GM18907 (cell line): ENCODE data around the gene SMARCD2.
"Not testable (repeated sequence)": the region's sequence is repeated elsewhere in the genome, so short reads cannot be mapped to it uniquely, and the experiment has no call there.

Experiments
- ATAC-seq: cut with Tn5 transposase; IDR thresholded peaks from one replicate; pipeline ENCODE4 v1.9.1; 2021; ENCODE audit warnings: mild to moderate bottlenecking, moderate library complexity; ENCODE audit not compliant: unreplicated experiment

SMARCD2 gene

DNA sequence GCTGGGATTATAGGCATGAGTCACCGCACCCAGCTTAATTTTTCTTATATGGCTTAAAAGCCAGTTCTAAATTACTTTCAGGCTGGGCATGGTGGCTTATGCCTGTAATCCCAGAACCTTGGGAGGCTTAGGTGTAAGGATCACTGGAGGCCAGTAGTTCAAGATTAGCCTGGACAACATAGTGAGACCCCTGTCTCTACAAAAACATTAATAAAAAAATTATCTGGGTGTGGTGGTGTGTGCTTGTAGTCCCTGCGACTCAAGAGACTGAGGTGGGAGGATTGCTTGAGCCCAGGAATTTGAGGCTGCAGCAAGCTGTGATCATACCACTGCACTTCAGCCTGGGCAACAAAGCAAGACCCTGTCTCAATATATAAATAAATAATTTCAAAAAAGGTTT lies 10.8 kb upstream of the SMARCD2 start:
- ATAC-seq: no peak

DNA sequence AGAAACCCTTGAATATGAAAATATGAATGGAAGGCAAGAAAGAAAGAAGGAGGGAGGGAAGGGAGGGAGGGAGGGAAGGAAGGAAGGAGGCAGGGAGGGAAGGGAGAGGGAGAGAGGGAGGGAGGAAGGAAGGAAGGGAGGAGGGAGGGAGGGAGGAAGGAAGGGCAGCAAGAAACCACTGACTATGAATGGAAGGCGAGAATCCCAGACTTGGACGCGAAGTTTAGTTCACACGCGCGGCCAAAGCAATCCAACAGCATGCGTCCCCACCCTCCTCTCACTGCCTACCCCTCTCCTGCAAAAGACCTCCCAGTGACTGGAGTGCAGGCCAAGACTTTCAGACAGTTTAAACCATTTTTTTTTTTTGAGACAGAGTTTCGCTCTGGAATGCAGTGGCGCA lies 7.9 kb upstream of the SMARCD2 start:
- ATAC-seq: no peak

DNA sequence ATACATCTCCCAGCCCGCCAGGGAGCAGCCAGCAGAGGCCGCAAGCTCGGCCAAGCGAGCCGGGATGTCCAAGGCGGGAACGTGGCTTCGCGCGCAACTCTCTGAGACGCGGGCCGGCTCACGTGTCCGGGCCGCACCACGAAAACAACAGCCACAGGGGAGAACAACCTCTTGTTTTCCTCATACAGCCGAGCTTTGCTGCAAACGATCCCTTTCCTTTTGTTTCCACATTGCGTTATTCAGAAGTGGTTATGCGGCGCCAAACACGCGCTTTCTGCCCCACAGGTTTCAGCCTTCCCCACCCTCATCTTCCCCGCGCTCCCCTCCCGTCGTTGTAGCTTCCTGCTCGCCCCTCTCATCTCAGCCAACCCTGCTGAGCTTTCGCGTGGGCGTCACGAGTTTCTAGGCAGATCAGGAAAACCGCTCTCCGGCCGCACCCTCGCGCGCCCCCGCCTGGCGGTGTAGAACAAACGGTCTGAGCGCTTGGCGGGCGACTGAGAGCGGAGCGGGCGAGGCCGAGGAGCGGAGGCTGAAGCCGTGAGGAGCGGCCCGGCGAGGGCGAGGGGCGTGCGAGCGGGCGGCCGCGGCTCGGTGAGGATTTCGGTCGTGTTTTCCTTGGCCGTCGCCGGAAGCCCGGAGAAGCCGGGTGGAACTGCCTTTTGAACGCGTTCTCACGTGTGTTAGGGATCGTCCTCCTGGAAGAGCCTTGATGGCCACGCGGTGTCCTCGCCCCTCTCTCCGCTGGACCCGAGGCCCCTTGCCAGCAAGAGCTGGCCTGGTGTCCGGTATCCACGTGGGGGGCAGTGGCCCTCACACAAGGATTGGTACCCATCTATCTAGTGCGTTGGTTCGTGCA lies 6.6 kb upstream of the SMARCD2 start:
- ATAC-seq: peak; percentile 75

GRCh38 chr17:63847525-63848249 lies 5.2 kb upstream of the SMARCD2 start:
- no peak for ATAC-seq

- ATAC-seq: no peak
Measured at GRCh38 chr17:63845509-63845908, 3.0 kb upstream of the SMARCD2 start.

GRCh38 chr17:63843910-63844677 lies 1.6 kb upstream of the SMARCD2 start:
- ATAC-seq: no peak

- ATAC-seq: not testable (repeated sequence)
Measured at GRCh38 chr17:63843387-63843888, 953 bp upstream of the SMARCD2 start.

DNA sequence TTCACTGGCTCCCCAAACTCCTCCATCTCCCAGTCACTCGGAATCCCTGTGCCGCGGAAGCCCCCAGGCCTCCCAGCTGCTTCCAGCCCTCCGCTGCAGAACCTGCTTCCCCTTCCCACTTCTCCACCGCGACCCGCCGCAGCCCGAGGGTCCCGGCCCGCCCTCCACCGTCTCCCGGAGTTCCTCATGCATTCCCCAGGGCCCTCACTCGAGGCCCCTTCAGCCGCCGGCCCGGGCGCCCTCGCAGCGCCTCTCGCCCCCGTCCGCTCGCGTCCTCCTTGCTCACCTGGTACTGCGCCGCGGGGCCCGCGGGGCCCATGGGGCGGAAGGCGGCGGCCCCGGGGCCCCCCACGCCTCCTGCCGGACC lies 329 bp downstream of the SMARCD2 start:
- peak; percentile 31 for ATAC-seq

DNA sequence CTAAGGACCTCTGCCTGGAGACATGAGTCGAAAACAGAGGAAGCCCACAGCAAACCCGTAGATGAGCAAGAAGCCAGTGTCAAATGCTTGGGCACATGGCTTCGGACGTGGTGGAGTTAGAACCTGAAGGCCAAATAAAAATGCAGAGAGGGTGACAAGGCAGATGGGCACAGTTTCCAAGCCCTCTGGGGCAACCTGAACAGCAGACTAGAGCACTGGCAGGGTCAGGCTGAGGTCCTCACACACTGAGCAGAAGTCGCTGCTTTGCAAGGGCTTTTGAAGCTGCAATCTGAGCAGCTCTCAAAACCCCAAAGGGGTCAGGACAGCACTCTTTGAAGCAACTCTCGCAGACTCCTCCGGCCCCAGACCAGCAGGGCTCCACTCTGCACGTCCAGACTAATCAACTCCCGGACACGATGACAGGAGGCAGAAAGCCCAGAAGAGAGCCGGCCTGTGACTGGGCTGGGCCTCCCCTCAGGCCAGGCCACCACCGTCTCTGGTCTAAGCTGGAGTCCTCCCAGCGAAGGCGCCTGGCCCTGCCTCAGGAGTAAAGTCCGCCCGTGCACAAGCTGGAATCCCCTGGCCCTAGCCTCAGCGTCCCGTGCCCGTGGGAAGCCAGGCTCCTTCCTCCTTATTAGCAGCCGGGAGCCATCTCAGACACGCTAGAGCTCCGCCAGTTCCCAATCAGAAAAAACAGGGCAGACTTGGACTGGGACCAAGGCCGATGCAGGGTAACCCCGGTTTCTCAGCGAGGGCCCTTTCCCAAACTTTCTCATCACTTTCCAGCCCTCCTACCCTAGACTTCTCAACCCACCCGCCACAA lies 924 bp downstream of the SMARCD2 start:
- no peak for ATAC-seq

GRCh38 chr17:63840591-63841349 lies 1.7 kb downstream of the SMARCD2 start:
- no peak for ATAC-seq

DNA sequence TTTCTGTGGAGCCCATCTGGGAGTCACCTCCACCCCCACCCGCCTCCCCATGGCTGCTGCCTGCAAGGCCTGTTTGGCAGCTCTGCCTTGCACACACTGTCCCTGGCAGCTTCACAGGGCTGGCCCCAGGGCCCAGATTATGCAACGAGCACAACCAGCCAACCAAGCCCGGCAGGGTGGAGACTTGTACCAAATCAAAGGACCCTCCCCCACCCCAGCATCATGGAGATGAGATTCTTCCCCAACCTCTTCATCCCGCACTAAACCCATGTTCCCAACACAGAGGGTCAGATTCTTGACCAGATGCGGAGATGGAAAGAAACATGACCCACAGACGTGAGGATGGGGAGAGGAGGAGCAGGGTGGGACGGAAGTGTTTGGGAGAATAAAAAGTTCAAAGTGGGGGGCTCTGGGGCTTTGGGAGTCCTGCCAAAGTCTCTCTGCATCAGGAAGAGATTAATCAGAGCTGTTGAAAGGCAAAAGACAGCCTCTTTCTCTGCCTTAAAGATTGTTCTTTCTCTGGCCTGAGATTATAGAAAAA lies 3.8 kb downstream of the SMARCD2 start:
- no peak for ATAC-seq

GRCh38 chr17:63837962-63838600 lies 4.4 kb downstream of the SMARCD2 start:
- no peak for ATAC-seq

DNA sequence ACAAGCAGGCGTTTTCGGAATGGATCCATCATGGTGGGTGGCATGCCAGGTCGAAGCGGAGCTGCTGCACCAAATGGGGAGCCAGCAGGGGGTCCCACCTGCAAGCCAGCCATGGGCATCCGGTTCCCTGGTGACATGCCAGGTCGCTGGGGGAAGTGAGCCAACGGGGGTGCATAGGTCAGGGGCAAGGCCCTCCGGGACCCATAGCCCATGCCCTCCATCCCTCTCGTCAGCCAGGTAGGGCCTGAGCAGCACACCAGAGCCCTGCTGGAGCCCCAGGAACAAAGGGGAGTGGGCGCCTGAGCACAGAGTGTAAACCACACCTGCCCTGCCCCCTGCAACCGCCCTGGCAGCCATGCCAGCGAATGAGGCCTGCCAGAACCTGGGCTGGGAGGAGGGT lies 5.0 kb downstream of the SMARCD2 start:
- ATAC-seq: no peak

- ATAC-seq: no peak
Measured at GRCh38 chr17:63836811-63837210, 5.7 kb downstream of the SMARCD2 start.

GRCh38 chr17:63835167-63835720 lies 7.2 kb downstream of the SMARCD2 start:
- ATAC-seq: no peak

DNA sequence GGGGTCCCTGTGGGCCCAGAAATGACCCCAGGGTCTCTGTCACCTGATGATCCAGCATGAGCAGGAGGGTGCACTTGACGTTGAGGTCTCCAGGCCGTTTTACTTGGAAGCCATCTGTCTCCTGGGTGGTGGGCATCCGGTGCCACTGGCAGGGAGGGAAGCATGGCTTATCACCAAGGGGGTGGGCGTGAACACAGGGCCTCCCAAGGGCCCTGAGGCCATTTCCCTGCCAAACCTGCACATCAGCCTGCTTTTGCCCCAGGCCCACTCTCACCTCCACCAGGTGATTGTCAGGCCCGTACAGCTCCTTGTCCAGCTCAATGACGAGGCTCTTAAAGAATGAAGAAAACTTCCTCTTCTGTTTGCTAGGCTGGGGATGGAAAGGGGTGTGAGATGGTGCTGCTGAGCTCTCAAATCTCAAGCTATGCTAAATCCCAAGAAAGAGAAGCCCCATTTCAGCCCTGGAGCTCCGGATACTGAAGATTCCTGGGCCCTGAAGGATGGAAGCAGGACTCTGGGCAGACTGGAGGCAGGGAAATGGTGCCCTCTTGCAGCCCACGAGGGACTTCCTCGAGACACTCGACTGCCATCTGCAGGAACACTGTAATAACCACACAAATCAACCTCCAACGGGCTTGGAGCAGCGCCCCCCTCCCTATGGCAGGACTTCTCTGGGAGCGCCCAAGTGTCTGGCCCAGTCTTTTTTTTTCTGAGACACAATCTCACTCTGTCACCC lies 7.9 kb downstream of the SMARCD2 start:
- peak; percentile 55 for ATAC-seq

DNA sequence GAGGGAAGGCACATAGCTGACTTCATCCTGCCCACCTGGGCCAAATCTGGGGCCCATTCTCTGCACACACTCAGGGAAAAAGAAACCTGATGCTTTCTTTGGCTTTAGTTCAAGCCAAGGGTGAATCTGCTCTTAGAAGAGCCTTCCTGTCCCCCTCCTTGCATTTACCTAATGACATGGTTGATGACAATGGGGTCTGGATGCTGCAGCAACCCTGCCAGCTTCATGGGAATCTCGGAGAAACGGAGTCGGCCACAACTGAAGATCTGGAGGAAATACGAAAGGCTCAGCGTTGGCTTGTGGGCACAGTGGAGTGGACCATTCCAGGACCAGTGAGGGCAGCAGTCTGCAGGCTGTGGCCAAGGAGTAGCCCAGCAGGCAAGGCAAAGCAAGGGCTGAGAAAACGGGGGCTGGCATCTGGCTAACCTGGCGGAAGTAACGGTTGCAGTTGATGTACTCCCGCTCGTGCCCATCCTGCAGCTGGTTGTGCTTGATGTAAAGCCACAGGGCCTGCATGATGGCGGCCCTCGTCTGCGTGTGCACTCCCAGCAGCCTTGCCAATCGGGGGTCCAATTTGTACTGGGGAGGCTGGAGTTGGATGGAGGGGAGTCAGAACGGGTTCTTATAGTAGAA lies 8.6 kb downstream of the SMARCD2 start:
- no peak for ATAC-seq
